Omental fat pad (tissue), 4 donors: ENCODE data around the gene OCIAD1. TPM values are rescaled to one million over a fixed set of nuclear protein-coding genes. Genes with fewer than 3 reads are reported as not detected.

Experiments
- ATAC-seq: fragments of 150-250 bp; one replicate; pipeline ENCODE4 v1.9.1; 2016; ENCODE audit warnings: mild to moderate bottlenecking, moderate library complexity; ENCODE audit not compliant: low FRiP score
- DNase-seq: peaks from one replicate; pipeline ENCODE4 v3.0.0-alpha.2; 2019; ENCODE audit warnings: low spot score
- CTCF ChIP-seq, 3 donors: fragments of 450-650 bp; IDR thresholded peaks; one replicate each; pipeline ENCODE4 v1.5.1; 2016 to 2017; ENCODE audit warnings: antibody characterized with exemption in 3 of 3, mild to moderate bottlenecking in 3 of 3, moderate library complexity in 2 of 3
- total RNA-seq, 4 donors: library from RNA; depleted of rRNA; stranded (reverse); fragments of >200 nt; gene quantifications; one replicate each; pipeline ENCODE4 v1.1.0, GENCODE V29; 2016

Gene OCIAD1
- 100 to 1,000 TPM in 1 of 4 donors, 10 to 100 TPM in 3; 67.9 to 111 (median 88.8) TPM for total RNA-seq

- TF ChIP-seq CTCF (IDR thresholded peaks at IDR 0.05): no peak
- ATAC-seq (peak; percentile 100), DNase-seq (peak; percentile 85)
These were observed at the start of gene OCIAD1 for GRCh38 chr4:48830706-48831531. Gene OCIAD1 (plus strand): TSS chr4:48831088. CDS start chr4:48832625, 1,537 bp downstream.

- no peak for DNase-seq
- no peak for TF ChIP-seq CTCF (IDR thresholded peaks at IDR 0.05)
- ATAC-seq: no peak
These were observed 48.9 kb upstream of the OCIAD1 start for GRCh38 chr4:48781968-48782367.

GRCh38 chr4:48785302-48785701 lies 45.6 kb upstream of the OCIAD1 start:
- ATAC-seq (no peak), DNase-seq (no peak)
- no peak for TF ChIP-seq CTCF (IDR thresholded peaks at IDR 0.05)

- TF ChIP-seq CTCF (IDR thresholded peaks at IDR 0.05): no peak
- DNase-seq: no peak
- ATAC-seq: no peak
These were observed 44.3 kb upstream of the OCIAD1 start for GRCh38 chr4:48786549-48786948.

GRCh38 chr4:48787056-48787455 lies 43.8 kb upstream of the OCIAD1 start:
- no peak for ATAC-seq
- TF ChIP-seq CTCF (IDR thresholded peaks at IDR 0.05): no peak
- DNase-seq: no peak

GRCh38 chr4:48790561-48790960 lies 40.3 kb upstream of the OCIAD1 start:
- DNase-seq (no peak), ATAC-seq (no peak)
- TF ChIP-seq CTCF (IDR thresholded peaks at IDR 0.05): no peak

- ATAC-seq (no peak), DNase-seq (no peak)
- TF ChIP-seq CTCF (IDR thresholded peaks at IDR 0.05): no peak
These were observed 39.6 kb upstream of the OCIAD1 start for GRCh38 chr4:48791313-48791712.
